Ishikawa (cell line): Measurements from ENCODE around the gene HRH1.

Source experiments
- CREB1 ChIP-seq: IDR thresholded peaks from 2 replicates; pipeline ENCODE4 v1.6.1; 2012; ENCODE audit warnings: low read depth
- EGR1 ChIP-seq: IDR thresholded peaks from 2 replicates; pipeline ENCODE4 v1.6.1; 2012
- EP300 ChIP-seq: IDR thresholded peaks from 2 replicates; pipeline ENCODE4 v1.6.1; 2012; ENCODE audit warnings: borderline replicate concordance
- FOXM1 ChIP-seq: IDR thresholded peaks from 2 replicates; pipeline ENCODE4 v1.6.1; 2012; ENCODE audit warnings: low read depth, borderline replicate concordance
- MAX ChIP-seq: IDR thresholded peaks from 2 replicates; pipeline ENCODE4 v1.6.1; 2012
- REST ChIP-seq: IDR thresholded peaks from 2 replicates; pipeline ENCODE4 v1.6.1; 2012; ENCODE audit warnings: low read depth, mild to moderate bottlenecking
- TCF12 ChIP-seq: IDR thresholded peaks from 2 replicates; pipeline ENCODE4 v1.6.1; 2012; ENCODE audit warnings: low read depth
- TEAD4 ChIP-seq: IDR thresholded peaks from 2 replicates; pipeline ENCODE4 v1.6.1; 2012
- YY1 ChIP-seq: IDR thresholded peaks from 2 replicates; pipeline ENCODE4 v1.6.1; 2012; ENCODE audit warnings: low read depth
- ZBTB7A ChIP-seq: IDR thresholded peaks from 2 replicates; pipeline ENCODE4 v1.6.1; 2012; ENCODE audit warnings: low read depth

- TF ChIP-seq EGR1, result no peak
- no peak for TF ChIP-seq TCF12
- TF ChIP-seq EP300, result no peak
- no peak for TF ChIP-seq REST
- no peak for TF ChIP-seq ZBTB7A
- TF ChIP-seq FOXM1, result no peak
- TF ChIP-seq TEAD4, result no peak
- no peak for TF ChIP-seq YY1
- TF ChIP-seq CREB1, result no peak
- no peak for TF ChIP-seq MAX
Measured at GRCh38 chr3:11284011-11284410, 129.7 kb downstream of the HRH1 start.
